HT-29 (cell line): Measurements from ENCODE around the gene UIMC1. TPM values are rescaled to one million over a fixed set of nuclear protein-coding genes. Genes with fewer than 3 reads are reported as not detected.

Source experiments
- total RNA-seq: library from RNA; depleted of rRNA; stranded (reverse); fragments of >200 nt; shearing (Covaris generic); gene quantifications from 2 replicates; pipeline ENCODE4 v1.2.3, GENCODE V29; 2014; rRNA removed

The UIMC1 gene
- total RNA-seq, 1 experiment from 2014 or later, result 24.1 TPM

Other genes with a start within 250 kb of the UIMC1 start
- gene UNC5A, start 196.2 kb downstream of the UIMC1 start, total RNA-seq, result 0.28 and 0.60 TPM in 2 replicates
- gene HK3, start 107.4 kb downstream of the UIMC1 start, total RNA-seq, result not detected in 2 replicates
- gene ZNF346, start 15.9 kb upstream of the UIMC1 start, total RNA-seq, result 15.9 TPM in 2 replicates
- gene FGFR4, start 80.1 kb upstream of the UIMC1 start, total RNA-seq, result 145 and 158 TPM in 2 replicates
- 21.9 and 29.4 TPM in 2 replicates for gene NSD1, start 127.0 kb upstream of the UIMC1 start, total RNA-seq